ENCODE results near the gene CHTF8. TPM values are rescaled to one million over a fixed set of nuclear protein-coding genes. Genes with fewer than 3 reads are reported as not detected.
"Not testable (repeated sequence)": the region's sequence is repeated elsewhere in the genome, so short reads cannot be mapped to it uniquely, and the experiment has no call there.

Gene CHTF8
- total and polyA plus RNA-seq, 4 experiments from 2014 or later, result 141 to 231 (median 151) TPM

DNA sequence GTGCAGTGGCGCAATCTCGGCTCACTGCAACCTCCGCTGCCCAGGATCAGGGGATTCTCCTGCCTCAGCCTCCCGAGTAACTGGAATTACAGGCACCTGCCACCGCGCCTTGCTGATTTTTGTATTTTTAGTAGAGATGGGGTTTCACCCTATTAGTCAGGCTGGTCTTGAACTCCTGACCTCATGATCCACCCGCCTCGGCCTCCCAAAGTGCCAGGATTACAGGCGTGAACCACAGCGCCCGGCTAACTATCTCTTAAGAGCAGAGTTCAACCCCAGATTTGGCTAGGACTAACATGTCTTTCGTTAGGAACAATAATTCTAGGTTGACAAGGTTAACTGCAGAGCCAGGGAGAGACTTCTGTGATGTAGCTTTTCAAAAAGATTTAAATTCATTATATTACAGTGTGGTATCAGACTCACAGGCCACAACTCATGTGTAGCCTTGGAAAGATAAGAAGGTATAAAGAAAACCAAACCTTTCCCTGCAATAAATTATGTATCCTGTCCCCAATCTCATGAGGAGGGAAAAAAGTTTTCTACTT lies 4.3 kb downstream of the CHTF8 start:
- Mint-ChIP-seq H3K27me3 (no peaks in the 10 kb centered on the region), H3K4me1 (peaks cover 34 to 59% (median 46%) of the 10 kb centered on the region in 4 donors), H3K27ac (peak overlapping the region in 4 of 7 donors; percentile 7 to 31 (median 24)), H3K36me3 (peaks cover 7 to 34% of the 10 kb centered on the region in 2 donors), H3K4me3 (no peak overlapping the region), H3K9me3 (no peaks in the 10 kb centered on the region)
- POLR2A ChIA-PET (ENCODE audit: partially characterized antibody), result no interaction called here
- CTCF ChIA-PET (ENCODE audit: partially characterized antibody), result interaction anchor here (1.3 kb wide), 1 partner anchor 599 kb away, joined by 3 read pairs; no protein-coding TSS in a partner anchor
- Histone ChIP-seq H3K4me3 (ENCODE audit: low read length in 2 of 2) (no peak overlapping the region), H3K27me3 (ENCODE audit: insufficient read depth, low read length) (no peaks in the 10 kb centered on the region), H3K9me3 (ENCODE audit: control insufficient read depth in 1 of 2, low read length in 2 of 2) (no peaks in the 10 kb centered on the region), H3K4me1 (ENCODE audit: insufficient read depth, low read length) (peaks cover 22% of the 10 kb centered on the region), H3K27ac (ENCODE audit: low read depth, low read length) (no peak overlapping the region), H3K36me3 (ENCODE audit: insufficient read depth, low read length) (no peaks in the 10 kb centered on the region)
- DNase-seq, result no peak
- intact Hi-C loops (cut with micrococcal nuclease), result loop anchor here (5.0 kb wide), 1 partner anchor 426 kb away; no protein-coding TSS in a partner anchor

DNA sequence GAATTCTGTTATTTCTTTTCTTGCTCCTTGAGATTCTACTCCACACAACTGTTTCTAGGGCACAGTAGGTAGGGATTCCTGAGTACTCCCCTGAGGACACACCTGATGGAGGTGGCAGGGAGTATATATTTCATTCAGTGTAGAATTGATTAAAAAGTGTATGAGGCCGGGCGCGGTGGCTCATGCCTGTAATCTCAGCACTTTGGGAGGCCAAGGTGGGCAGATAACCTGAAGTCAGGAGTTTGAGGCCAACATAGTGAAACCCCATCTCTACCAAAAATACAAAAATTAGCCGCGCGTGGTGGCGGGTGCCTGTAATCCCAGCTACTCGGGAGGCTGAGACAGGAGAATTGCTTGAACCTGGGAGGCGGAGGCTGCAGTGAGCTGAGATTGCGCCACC lies 5.6 kb downstream of the CHTF8 start:
- POLR2A ChIA-PET (ENCODE audit: partially characterized antibody); DNase-seq; H3K9me3 Mint-ChIP-seq: not testable (repeated sequence)

DNA sequence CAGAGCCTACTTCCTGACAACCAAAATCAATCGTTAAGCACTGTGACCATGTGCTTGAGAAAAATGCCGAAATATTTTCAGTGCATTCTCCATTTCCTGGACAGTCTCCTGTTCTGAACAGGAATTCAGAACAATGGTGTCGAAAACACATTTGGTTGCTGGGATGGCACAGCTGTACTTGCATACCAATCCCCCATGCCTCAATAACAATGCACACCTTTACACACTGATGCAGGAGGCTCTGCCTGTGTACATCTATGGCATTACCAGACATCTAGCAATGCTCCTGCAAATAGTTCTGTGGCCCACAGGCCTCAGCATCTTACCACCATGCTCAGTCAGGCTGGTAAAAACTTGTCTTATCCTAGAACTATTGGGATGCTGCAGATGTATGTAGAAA lies 6.2 kb downstream of the CHTF8 start:
- POLR2A ChIA-PET (ENCODE audit: partially characterized antibody), result no interaction called here
- Mint-ChIP-seq H3K4me1 (peaks cover 28 to 49% (median 37%) of the 10 kb centered on the region in 4 donors), H3K27me3 (no peaks in the 10 kb centered on the region), H3K9me3 (no peaks in the 10 kb centered on the region), H3K36me3 (peaks cover 10 to 29% of the 10 kb centered on the region in 2 donors), H3K4me3 (no peak overlapping the region), H3K27ac (peak overlapping the region in 2 of 7 donors; percentile 8 to 46)
- DNase-seq, result no peak
- H3K27me3 ChIP-seq (ENCODE audit: insufficient read depth, low read length), result no peaks in the 10 kb centered on the region
- H3K4me1 ChIP-seq (ENCODE audit: insufficient read depth, low read length), result peaks cover 19% of the 10 kb centered on the region
- H3K36me3 ChIP-seq (ENCODE audit: insufficient read depth, low read length), result no peaks in the 10 kb centered on the region
- no peak overlapping the region for H3K4me3 ChIP-seq (ENCODE audit: low read length in 2 of 2)
- intact Hi-C loops (cut with micrococcal nuclease), result loop anchor here (5.0 kb wide), 1 partner anchor 424 kb away; no protein-coding TSS in a partner anchor
- no peak overlapping the region for H3K27ac ChIP-seq (ENCODE audit: low read depth, low read length)
- CTCF ChIA-PET (ENCODE audit: partially characterized antibody), result interaction anchor here (5.9 kb wide), 1 partner anchor 13 kb away, joined by 54 read pairs; no protein-coding TSS in a partner anchor
- H3K9me3 ChIP-seq (ENCODE audit: control insufficient read depth in 1 of 2, low read length in 2 of 2), result no peaks in the 10 kb centered on the region

More for the DNA sequence above, 5.6 kb downstream of the CHTF8 start:
- H3K36me3 ChIP-seq (ENCODE audit: insufficient read depth, low read length); CTCF ChIA-PET (ENCODE audit: partially characterized antibody); H3K9me3 ChIP-seq (ENCODE audit: control insufficient read depth in 1 of 2, low read length in 2 of 2); H3K4me3 ChIP-seq (ENCODE audit: low read length in 2 of 2); H3K27ac ChIP-seq (ENCODE audit: low read depth, low read length); H3K27me3 ChIP-seq (ENCODE audit: insufficient read depth, low read length); H3K27me3 Mint-ChIP-seq; H3K4me3 Mint-ChIP-seq: not testable (repeated sequence)
- peaks cover 31 to 55% (median 41%) of the 10 kb centered on the region in 4 donors for H3K4me1 Mint-ChIP-seq
- intact Hi-C loops (cut with micrococcal nuclease), result loop anchor here (5.0 kb wide), 1 partner anchor 424 kb away; no protein-coding TSS in a partner anchor
- peaks cover 7 to 30% of the 10 kb centered on the region in 2 donors for H3K36me3 Mint-ChIP-seq
- H3K27ac Mint-ChIP-seq, result peak overlapping the region in 2 of 7 donors; percentile 36 to 46
- H3K4me1 ChIP-seq (ENCODE audit: insufficient read depth, low read length), result peaks cover 19% of the 10 kb centered on the region

DNA sequence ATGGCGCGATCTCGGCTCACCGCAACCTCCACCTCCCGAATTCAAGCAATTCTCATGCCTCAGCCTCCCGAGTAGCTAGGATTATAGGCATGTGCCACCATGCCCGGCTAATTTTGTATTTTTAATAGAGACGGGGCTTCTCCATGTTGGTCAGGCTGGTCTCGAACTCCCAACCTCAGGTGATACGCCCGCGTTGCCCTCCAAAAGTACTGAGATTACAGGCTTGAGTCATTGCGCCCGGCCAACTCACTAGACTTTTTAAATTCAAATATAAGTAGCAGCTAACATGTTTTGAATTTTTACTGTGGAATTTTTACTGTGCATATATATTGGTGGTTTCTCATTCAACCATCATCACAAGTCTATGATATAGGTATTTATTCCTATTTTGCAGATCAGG lies 7.4 kb downstream of the CHTF8 start:
- H3K27ac ChIP-seq (ENCODE audit: low read depth, low read length); POLR2A ChIA-PET (ENCODE audit: partially characterized antibody); H3K9me3 ChIP-seq (ENCODE audit: control insufficient read depth in 1 of 2, low read length in 2 of 2); DNase-seq; H3K4me1 ChIP-seq (ENCODE audit: insufficient read depth, low read length); H3K4me3 Mint-ChIP-seq; H3K4me3 ChIP-seq (ENCODE audit: low read length in 2 of 2); H3K27me3 ChIP-seq (ENCODE audit: insufficient read depth, low read length); H3K27me3 Mint-ChIP-seq; H3K9me3 Mint-ChIP-seq: not testable (repeated sequence)
- Mint-ChIP-seq H3K27ac (peak overlapping the region in 1 of 7 donors; percentile 24), H3K36me3 (peaks cover 18 to 35% of the 10 kb centered on the region in 2 donors), H3K4me1 (peaks cover 18 to 45% (median 26%) of the 10 kb centered on the region in 4 donors)
- H3K36me3 ChIP-seq (ENCODE audit: insufficient read depth, low read length), result peaks cover 12% of the 10 kb centered on the region
- intact Hi-C loops (cut with micrococcal nuclease), result loop anchor here (1.0 to 5.0 kb wide), 3 partner anchors 278 to 597 kb away; no protein-coding TSS in a partner anchor
- CTCF ChIA-PET (ENCODE audit: partially characterized antibody), result interaction anchor here (0.9 to 5.9 kb wide), 9 partner anchors 9 to 603 kb away, joined by 3 to 54 read pairs (median 8); partner anchors contain the start of genes CHTF8 and UTP4

DNA sequence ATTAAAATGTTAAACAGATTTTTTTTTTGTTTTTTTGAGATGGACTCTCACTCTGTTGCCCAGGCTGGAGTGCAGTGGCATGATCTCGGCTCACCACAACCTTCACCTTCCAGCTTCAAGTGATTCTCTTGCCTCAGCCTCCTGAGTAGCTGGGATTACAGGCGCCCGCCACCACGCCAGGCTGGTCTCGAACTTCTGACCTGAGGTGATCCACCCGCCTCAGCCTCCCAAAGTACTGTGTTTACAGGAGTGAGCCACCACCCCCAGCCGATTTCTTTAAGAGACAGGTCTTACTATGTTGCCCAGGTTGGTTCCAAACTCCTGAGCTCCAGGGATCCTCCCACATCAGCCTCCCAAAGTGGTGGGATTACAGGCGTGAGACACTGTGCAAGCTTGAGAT lies 8.0 kb downstream of the CHTF8 start:
- H3K4me3 ChIP-seq (ENCODE audit: low read length in 2 of 2); H3K9me3 Mint-ChIP-seq; H3K4me1 ChIP-seq (ENCODE audit: insufficient read depth, low read length); H3K27ac Mint-ChIP-seq; H3K27me3 Mint-ChIP-seq; H3K27ac ChIP-seq (ENCODE audit: low read depth, low read length); H3K27me3 ChIP-seq (ENCODE audit: insufficient read depth, low read length); H3K9me3 ChIP-seq (ENCODE audit: control insufficient read depth in 1 of 2, low read length in 2 of 2); H3K4me3 Mint-ChIP-seq; DNase-seq: not testable (repeated sequence)
- intact Hi-C loops (cut with micrococcal nuclease), result loop anchor here (1.0 to 5.0 kb wide), 2 partner anchors 277 to 596 kb away; no protein-coding TSS in a partner anchor
- ChIA-PET POLR2A (ENCODE audit: partially characterized antibody) (interaction anchor here (0.7 to 2.6 kb wide), 3 partner anchors 8 to 597 kb away, joined by 3 to 12 read pairs (median 3); partner anchors contain the start of genes CHTF8 and UTP4), CTCF (ENCODE audit: partially characterized antibody) (interaction anchor here (0.7 to 5.9 kb wide), 19 partner anchors 9 to 603 kb away, joined by 3 to 54 read pairs (median 6); partner anchors contain the start of genes CHTF8 and UTP4)
- peaks cover 15 to 39% (median 21%) of the 10 kb centered on the region in 4 donors for H3K4me1 Mint-ChIP-seq
- H3K36me3 ChIP-seq (ENCODE audit: insufficient read depth, low read length), result peaks cover 17% of the 10 kb centered on the region
- peaks cover 15 to 34% of the 10 kb centered on the region in 2 donors for H3K36me3 Mint-ChIP-seq

DNA sequence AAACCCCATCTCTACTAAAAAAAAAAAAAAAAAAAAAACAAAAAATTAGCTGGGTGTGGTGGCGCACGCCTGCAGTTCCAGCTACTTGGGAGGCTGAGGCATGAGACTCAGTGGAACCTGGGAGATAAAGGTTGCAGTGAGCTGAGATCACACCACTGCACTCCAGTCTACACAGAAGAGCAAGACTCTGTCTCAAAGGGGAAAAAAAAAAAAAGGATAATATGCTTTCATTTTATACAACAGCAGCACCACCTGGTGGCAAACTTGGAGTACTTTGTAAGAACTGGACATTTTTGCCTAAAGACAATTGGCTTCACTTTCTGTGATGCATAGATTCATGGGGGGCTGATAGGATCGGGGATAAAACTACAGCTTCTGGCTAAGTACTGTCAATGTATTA lies 8.5 kb downstream of the CHTF8 start:
- ChIA-PET POLR2A (ENCODE audit: partially characterized antibody) (interaction anchor here (0.7 to 2.6 kb wide), 3 partner anchors 9 to 596 kb away, joined by 3 to 12 read pairs (median 3); partner anchors contain the start of genes CHTF8 and UTP4), CTCF (ENCODE audit: partially characterized antibody) (interaction anchor here (0.7 to 5.9 kb wide), 27 partner anchors 10 to 1985 kb away, joined by 3 to 54 read pairs (median 5); partner anchors contain the start of genes CHTF8, HAS3 and UTP4)
- intact Hi-C loops (cut with micrococcal nuclease), result loop anchor here (1.0 to 5.0 kb wide), 2 partner anchors 277 to 596 kb away; no protein-coding TSS in a partner anchor
- Mint-ChIP-seq H3K9me3 (no peaks in the 10 kb centered on the region), H3K27ac (peak overlapping the region in 4 of 7 donors; percentile 12 to 87 (median 64)), H3K36me3 (peaks cover 15 to 38% of the 10 kb centered on the region in 2 donors), H3K27me3 (no peaks in the 10 kb centered on the region), H3K4me1 (peaks cover 14 to 38% (median 20%) of the 10 kb centered on the region in 4 donors), H3K4me3 (no peak overlapping the region)
- H3K27me3 ChIP-seq (ENCODE audit: insufficient read depth, low read length), result no peaks in the 10 kb centered on the region
- no peak overlapping the region for H3K4me3 ChIP-seq (ENCODE audit: low read length in 2 of 2)
- H3K27ac ChIP-seq (ENCODE audit: low read depth, low read length), result no peak overlapping the region
- H3K36me3 ChIP-seq (ENCODE audit: insufficient read depth, low read length), result peaks cover 22% of the 10 kb centered on the region
- no peaks in the 10 kb centered on the region for H3K4me1 ChIP-seq (ENCODE audit: insufficient read depth, low read length)
- no peaks in the 10 kb centered on the region for H3K9me3 ChIP-seq (ENCODE audit: control insufficient read depth in 1 of 2, low read length in 2 of 2)
- DNase-seq, result peak; percentile 64 to 75 (median 71)

DNA sequence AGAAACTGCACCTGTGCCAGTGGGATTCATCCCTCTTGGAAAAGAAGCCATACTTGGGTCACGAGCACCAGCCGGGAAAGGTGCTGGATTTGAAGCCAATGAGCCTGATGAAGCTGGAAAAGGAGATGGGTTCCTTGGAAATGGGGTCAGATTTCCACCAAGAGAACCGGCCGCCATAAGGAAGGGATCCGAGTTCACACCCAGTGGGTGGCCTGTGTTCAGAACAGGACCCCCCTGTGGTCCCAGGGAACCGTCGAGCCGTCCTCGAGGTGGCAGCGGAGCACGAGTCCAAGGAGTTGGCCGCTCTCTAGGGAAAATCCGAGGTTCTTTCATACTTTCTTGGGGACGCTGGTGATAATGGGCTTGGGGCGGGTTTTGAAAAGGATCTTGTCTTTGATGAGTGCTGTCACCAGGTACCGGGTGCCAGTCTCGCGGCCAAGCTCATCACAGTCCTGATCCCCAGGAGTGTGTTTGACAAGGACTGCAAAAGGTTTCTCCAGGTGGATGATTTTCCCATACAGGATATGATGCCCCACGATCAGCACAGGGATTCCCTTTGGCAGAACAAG lies 12.2 kb downstream of the CHTF8 start:
- no peak overlapping the region for H3K27ac Mint-ChIP-seq
- H3K27me3 ChIP-seq (ENCODE audit: insufficient read depth, low read length), result no peaks in the 10 kb centered on the region
- DNase-seq, result no peak
- H3K36me3 ChIP-seq (ENCODE audit: insufficient read depth, low read length), result peaks cover 44% of the 10 kb centered on the region
- POLR2A ChIA-PET (ENCODE audit: partially characterized antibody), result no interaction called here
- H3K27me3 Mint-ChIP-seq, result no peaks in the 10 kb centered on the region
- H3K9me3 Mint-ChIP-seq, result no peaks in the 10 kb centered on the region
- CTCF ChIA-PET (ENCODE audit: partially characterized antibody), result interaction anchor here (5.9 kb wide), 1 partner anchor 7 kb away, joined by 54 read pairs; no protein-coding TSS in a partner anchor
- intact Hi-C loops (cut with micrococcal nuclease), result loop anchor here (5.0 kb wide), 1 partner anchor 273 kb away; no protein-coding TSS in a partner anchor
- H3K4me3 ChIP-seq (ENCODE audit: low read length in 2 of 2), result no peak overlapping the region
- peaks cover 28 to 45% of the 10 kb centered on the region in 2 donors for H3K36me3 Mint-ChIP-seq
- H3K4me1 ChIP-seq (ENCODE audit: insufficient read depth, low read length), result no peaks in the 10 kb centered on the region
- H3K9me3 ChIP-seq (ENCODE audit: control insufficient read depth in 1 of 2, low read length in 2 of 2), result no peaks in the 10 kb centered on the region
- no peak overlapping the region for H3K4me3 Mint-ChIP-seq
- H3K4me1 Mint-ChIP-seq, result peaks cover 5 to 17% (median 6%) of the 10 kb centered on the region in 4 donors
- H3K27ac ChIP-seq (ENCODE audit: low read depth, low read length), result no peak overlapping the region

Data from CD4-positive, alpha-beta memory T cell (primary cell).